Prostate gland (tissue), 2 donors: ENCODE results near the gene NKX2-4.

Source experiments
- POLR2AphosphoS5 ChIP-seq: sonication (generic); formaldehyde crosslinking; IDR thresholded peaks from one replicate; pipeline ENCODE4 v1.6.1; 2017; ENCODE audit warnings: antibody characterized with exemption
- TF ChIP-seq, protein P1 (sequence below), 4 experiments: fragments of 200-600 bp in 2 of 4; fragments of 450-650 bp in 2 of 4; sonication (generic) in 2 of 4; IDR thresholded peaks; 1 replicate in 3 of 4; 2 replicates in 1 of 4; pipeline ENCODE4 v1.5.1; 2016 to 2019; ENCODE audit warnings: antibody characterized with exemption in 4 of 4, mild to moderate bottlenecking in 2 of 4, moderate library complexity in 2 of 4

DNA sequence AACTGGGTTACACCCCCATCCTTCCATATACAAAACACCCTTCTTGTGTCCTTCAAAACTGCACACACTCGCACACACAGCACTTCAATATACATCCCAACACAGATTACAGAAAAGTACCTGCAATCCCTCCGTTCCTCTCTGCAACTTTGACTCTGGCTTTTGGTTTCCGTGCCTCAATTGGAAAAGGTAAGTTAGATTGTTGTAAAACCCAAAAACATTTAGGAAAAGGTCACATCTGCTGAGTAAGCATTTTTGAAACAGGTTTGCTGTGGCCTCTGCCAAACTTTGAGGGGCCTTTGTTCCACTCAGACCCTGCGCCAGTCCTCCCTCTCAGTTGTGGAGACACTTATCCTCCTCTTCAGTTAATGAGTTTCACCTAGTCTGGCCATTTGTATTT, 4.2 kb downstream of the NKX2-4 start:
- TF ChIP-seq, protein P1, sequence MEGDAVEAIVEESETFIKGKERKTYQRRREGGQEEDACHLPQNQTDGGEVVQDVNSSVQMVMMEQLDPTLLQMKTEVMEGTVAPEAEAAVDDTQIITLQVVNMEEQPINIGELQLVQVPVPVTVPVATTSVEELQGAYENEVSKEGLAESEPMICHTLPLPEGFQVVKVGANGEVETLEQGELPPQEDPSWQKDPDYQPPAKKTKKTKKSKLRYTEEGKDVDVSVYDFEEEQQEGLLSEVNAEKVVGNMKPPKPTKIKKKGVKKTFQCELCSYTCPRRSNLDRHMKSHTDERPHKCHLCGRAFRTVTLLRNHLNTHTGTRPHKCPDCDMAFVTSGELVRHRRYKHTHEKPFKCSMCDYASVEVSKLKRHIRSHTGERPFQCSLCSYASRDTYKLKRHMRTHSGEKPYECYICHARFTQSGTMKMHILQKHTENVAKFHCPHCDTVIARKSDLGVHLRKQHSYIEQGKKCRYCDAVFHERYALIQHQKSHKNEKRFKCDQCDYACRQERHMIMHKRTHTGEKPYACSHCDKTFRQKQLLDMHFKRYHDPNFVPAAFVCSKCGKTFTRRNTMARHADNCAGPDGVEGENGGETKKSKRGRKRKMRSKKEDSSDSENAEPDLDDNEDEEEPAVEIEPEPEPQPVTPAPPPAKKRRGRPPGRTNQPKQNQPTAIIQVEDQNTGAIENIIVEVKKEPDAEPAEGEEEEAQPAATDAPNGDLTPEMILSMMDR (IDR thresholded peaks at IDR 0.05): no peak
- TF ChIP-seq POLR2AphosphoS5: no peak
